WTC11 (cell line): ENCODE measurements around the gene SIGLEC12.

ENCODE experiments used
- IRF2 ChIP-seq: sonication (generic); formaldehyde crosslinking; IDR thresholded peaks from 2 replicates; pipeline ENCODE4 v1.8.0; 2022; ENCODE audit warnings: low read depth, missing genetic modification reagents, borderline replicate concordance
- JUN ChIP-seq: sonication (generic); formaldehyde crosslinking; IDR thresholded peaks from 2 replicates; pipeline ENCODE4 v1.8.0; 2023; ENCODE audit warnings: mild to moderate bottlenecking, missing genetic modification reagents
- NR2C2 ChIP-seq: sonication (generic); formaldehyde crosslinking; IDR thresholded peaks from 2 replicates; pipeline ENCODE4 v1.8.0; 2022; ENCODE audit warnings: mild to moderate bottlenecking, missing genetic modification reagents
- SMAD3 ChIP-seq: sonication (generic); formaldehyde crosslinking; IDR thresholded peaks from 2 replicates; pipeline ENCODE4 v1.8.0; 2022; ENCODE audit warnings: missing genetic modification reagents, mild to moderate bottlenecking, borderline replicate concordance
- ZBTB21 ChIP-seq: sonication (generic); formaldehyde crosslinking; IDR thresholded peaks from 2 replicates; pipeline ENCODE4 v1.8.1; 2023; ENCODE audit warnings: mild to moderate bottlenecking, missing genetic modification reagents, borderline replicate concordance
- TF ChIP-seq, protein P1 (sequence below): sonication (generic); formaldehyde crosslinking; IDR thresholded peaks from 2 replicates; pipeline ENCODE4 v1.8.1; 2022; ENCODE audit warnings: low read depth, missing genetic modification reagents, borderline replicate concordance
- TF ChIP-seq, protein P2 (sequence below): fragments of 200-600 bp; IDR thresholded peaks from 2 replicates; pipeline ENCODE4 v1.8.0; 2022; ENCODE audit warnings: antibody characterized with exemption
- TF ChIP-seq, protein P3 (sequence below): sonication (generic); formaldehyde crosslinking; IDR thresholded peaks from 2 replicates; pipeline ENCODE4 v1.8.1; 2023; ENCODE audit warnings: mild to moderate bottlenecking, missing genetic modification reagents, moderate library complexity
- TF ChIP-seq, protein P4 (sequence below): sonication (generic); formaldehyde crosslinking; IDR thresholded peaks from 2 replicates; pipeline ENCODE4 v1.8.1; 2022; ENCODE audit warnings: mild to moderate bottlenecking, missing genetic modification reagents, moderate library complexity, borderline replicate concordance

DNA sequence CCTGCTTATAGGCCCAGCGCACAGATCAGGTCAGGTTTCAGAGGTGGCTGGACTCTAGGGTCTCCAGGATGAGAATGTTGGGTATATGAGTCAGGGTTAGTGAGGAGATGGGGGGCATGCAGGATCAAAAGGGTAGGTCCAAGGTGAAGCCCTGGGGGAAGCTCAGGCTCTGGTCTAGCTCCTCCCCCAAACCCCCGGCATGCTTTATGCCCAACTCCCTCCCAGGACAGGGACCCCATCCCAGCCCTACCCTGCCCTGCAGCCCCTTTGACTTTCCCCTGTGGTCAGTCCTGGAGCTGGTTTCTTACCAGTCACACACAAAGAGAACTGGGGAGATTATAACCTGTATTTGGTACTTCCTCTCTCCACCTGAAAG lies 33.1 kb downstream of the SIGLEC12 start:
- TF ChIP-seq, protein P1, sequence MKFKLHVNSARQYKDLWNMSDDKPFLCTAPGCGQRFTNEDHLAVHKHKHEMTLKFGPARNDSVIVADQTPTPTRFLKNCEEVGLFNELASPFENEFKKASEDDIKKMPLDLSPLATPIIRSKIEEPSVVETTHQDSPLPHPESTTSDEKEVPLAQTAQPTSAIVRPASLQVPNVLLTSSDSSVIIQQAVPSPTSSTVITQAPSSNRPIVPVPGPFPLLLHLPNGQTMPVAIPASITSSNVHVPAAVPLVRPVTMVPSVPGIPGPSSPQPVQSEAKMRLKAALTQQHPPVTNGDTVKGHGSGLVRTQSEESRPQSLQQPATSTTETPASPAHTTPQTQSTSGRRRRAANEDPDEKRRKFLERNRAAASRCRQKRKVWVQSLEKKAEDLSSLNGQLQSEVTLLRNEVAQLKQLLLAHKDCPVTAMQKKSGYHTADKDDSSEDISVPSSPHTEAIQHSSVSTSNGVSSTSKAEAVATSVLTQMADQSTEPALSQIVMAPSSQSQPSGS (CRISPR knock-in tag) = no peak
- TF ChIP-seq, protein P2, sequence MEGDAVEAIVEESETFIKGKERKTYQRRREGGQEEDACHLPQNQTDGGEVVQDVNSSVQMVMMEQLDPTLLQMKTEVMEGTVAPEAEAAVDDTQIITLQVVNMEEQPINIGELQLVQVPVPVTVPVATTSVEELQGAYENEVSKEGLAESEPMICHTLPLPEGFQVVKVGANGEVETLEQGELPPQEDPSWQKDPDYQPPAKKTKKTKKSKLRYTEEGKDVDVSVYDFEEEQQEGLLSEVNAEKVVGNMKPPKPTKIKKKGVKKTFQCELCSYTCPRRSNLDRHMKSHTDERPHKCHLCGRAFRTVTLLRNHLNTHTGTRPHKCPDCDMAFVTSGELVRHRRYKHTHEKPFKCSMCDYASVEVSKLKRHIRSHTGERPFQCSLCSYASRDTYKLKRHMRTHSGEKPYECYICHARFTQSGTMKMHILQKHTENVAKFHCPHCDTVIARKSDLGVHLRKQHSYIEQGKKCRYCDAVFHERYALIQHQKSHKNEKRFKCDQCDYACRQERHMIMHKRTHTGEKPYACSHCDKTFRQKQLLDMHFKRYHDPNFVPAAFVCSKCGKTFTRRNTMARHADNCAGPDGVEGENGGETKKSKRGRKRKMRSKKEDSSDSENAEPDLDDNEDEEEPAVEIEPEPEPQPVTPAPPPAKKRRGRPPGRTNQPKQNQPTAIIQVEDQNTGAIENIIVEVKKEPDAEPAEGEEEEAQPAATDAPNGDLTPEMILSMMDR = no peak
- TF ChIP-seq, protein P3, sequence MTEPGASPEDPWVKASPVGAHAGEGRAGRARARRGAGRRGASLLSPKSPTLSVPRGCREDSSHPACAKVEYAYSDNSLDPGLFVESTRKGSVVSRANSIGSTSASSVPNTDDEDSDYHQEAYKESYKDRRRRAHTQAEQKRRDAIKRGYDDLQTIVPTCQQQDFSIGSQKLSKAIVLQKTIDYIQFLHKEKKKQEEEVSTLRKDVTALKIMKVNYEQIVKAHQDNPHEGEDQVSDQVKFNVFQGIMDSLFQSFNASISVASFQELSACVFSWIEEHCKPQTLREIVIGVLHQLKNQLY (CRISPR knock-in tag) = no peak
- no peak for TF ChIP-seq IRF2 (CRISPR knock-in tag)
- TF ChIP-seq ZBTB21 (CRISPR knock-in tag) = no peak
- no peak for TF ChIP-seq JUN (CRISPR knock-in tag)
- no peak for TF ChIP-seq NR2C2 (CRISPR knock-in tag)
- TF ChIP-seq SMAD3 = no peak
- TF ChIP-seq, protein P4, sequence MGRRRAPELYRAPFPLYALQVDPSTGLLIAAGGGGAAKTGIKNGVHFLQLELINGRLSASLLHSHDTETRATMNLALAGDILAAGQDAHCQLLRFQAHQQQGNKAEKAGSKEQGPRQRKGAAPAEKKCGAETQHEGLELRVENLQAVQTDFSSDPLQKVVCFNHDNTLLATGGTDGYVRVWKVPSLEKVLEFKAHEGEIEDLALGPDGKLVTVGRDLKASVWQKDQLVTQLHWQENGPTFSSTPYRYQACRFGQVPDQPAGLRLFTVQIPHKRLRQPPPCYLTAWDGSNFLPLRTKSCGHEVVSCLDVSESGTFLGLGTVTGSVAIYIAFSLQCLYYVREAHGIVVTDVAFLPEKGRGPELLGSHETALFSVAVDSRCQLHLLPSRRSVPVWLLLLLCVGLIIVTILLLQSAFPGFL = no peak
